Spleen (tissue), 11 donors: ENCODE measurements around the gene MYO1B. TPM values are rescaled to one million over a fixed set of nuclear protein-coding genes. Genes with fewer than 3 reads are reported as not detected.

Experiments
- DNase-seq: peaks from one replicate; pipeline ENCODE4 v3.0.0-alpha.2; 2020
- H3K27ac ChIP-seq, 8 donors: fragments of 200-600 bp; sonication (generic) in 7 of 8; 1 replicate in 4 of 8; 2 replicates in 4 of 8; pipeline versions ENCODE4 v1.5.0 to v1.8.0; 2016 to 2021; ENCODE audit warnings: inconsistent platforms in 4 of 8, mild to moderate bottlenecking in 4 of 8, moderate library complexity in 1 of 8
- H3K27me3 ChIP-seq, 7 donors: fragments of 200-600 bp; sonication (generic) in 6 of 7; replicated peaks in 1 of 7; 1 replicate in 4 of 7; 2 replicates in 3 of 7; pipeline versions ENCODE4 v1.5.0 to v1.8.0; 2016 to 2021; ENCODE audit warnings: inconsistent platforms in 3 of 7, mild to moderate bottlenecking in 1 of 7
- H3K36me3 ChIP-seq, 6 donors: fragments of 200-600 bp; sonication (generic) in 5 of 6; 1 replicate in 4 of 6; 2 replicates in 2 of 6; pipeline versions ENCODE4 v1.5.0 to v1.8.0; 2016 to 2021; ENCODE audit warnings: inconsistent platforms in 2 of 6
- H3K4me1 ChIP-seq, 6 donors: fragments of 200-600 bp; sonication (generic) in 5 of 6; 1 replicate in 3 of 6; 2 replicates in 3 of 6; pipeline versions ENCODE4 v1.5.0 to v1.8.0; 2016 to 2021; ENCODE audit warnings: inconsistent platforms in 3 of 6
- H3K4me3 ChIP-seq, 8 donors: fragments of 200-600 bp; sonication (generic) in 7 of 8; 1 replicate in 4 of 8; 2 replicates in 4 of 8; pipeline versions ENCODE4 v1.5.0 to v1.8.0; 2016 to 2021; ENCODE audit warnings: inconsistent platforms in 4 of 8, mild to moderate bottlenecking in 4 of 8, moderate library complexity in 2 of 8
- H3K9me3 ChIP-seq, 8 donors: fragments of 200-600 bp; sonication (generic) in 7 of 8; 1 replicate in 4 of 8; 2 replicates in 4 of 8; pipeline versions ENCODE4 v1.5.0 to v1.8.0; 2016 to 2021; ENCODE audit warnings: inconsistent platforms in 4 of 8
- CTCF ChIP-seq, 11 experiments: fragments of 200-600 bp in 7 of 11; fragments of 450-650 bp in 4 of 11; sonication (generic) in 4 of 11; IDR thresholded peaks in 8 of 11; conservative IDR thresholded peaks in 3 of 11; 1 replicate in 7 of 11; 2 replicates in 4 of 11; pipeline versions ENCODE4 v1.4.0 to v1.8.0; 2016 to 2021; ENCODE audit warnings: antibody characterized with exemption in 11 of 11, inconsistent platforms in 4 of 11, mild to moderate bottlenecking in 1 of 11
- POLR2A ChIP-seq, 3 donors: fragments of 450-650 bp; IDR thresholded peaks; one replicate each; pipeline ENCODE4 v1.5.1; 2017; ENCODE audit warnings: antibody characterized with exemption in 3 of 3, mild to moderate bottlenecking in 1 of 3
- POLR2AphosphoS5 ChIP-seq, 3 donors: sonication (generic); formaldehyde crosslinking; IDR thresholded peaks; one replicate each; pipeline ENCODE4 v1.5.1; 2017; ENCODE audit warnings: antibody characterized with exemption in 3 of 3
- WGBS, 5 donors: extraction: QIAGEN DNeasy Blood & Tissue Kit in 3 of 5; methylation state at CpG; one replicate each; pipeline versions ENCODE4 v1.1.5 to v1.1.7; 2013 to 2018; 5-methylcytosine and 5-hydroxymethylcytosine counted together
- intact Hi-C: fragments of 100-400 bp; cut with DNase I; formaldehyde crosslinking; loops from one replicate; pipeline ENCODE4 v1.15.0; 2023; ENCODE audit warnings: low total_unique reads
- polyA plus RNA-seq, 3 donors: library from polyadenylated mRNA; stranded (reverse); fragments of 200-250 nt; gene quantifications; one replicate each; pipeline ENCODE4 v1.2.1, GENCODE V29; 2013
- total RNA-seq, 7 donors: library from RNA; depleted of rRNA in 3 of 7; stranded (reverse); fragments of >200 nt in 3 of 7; fragmentation: NEBNext Ultra II Directional in 4 of 7; extraction: Animal tissue kit (Norgen Biotek cat#: 25700) in 4 of 7; gene quantifications; one replicate each; pipeline versions ENCODE4 v1.1.0 to v1.2.1, GENCODE V29; 2016 to 2021
- donor health status: healthy with polysubstance abuse.
- donor health status: DM: no; HTN: no; CAD: no; lungs with moderate emphysema.
- donor health status: DM: no; HTN: no; CAD: no.
- donor health status: Bipolar disorder and iron deficiency.
- donor health status: healthy.
- donor health status: DM: no; HTN: no; CAD: no.
- donor health status: DM: yes; HTN: yes; CAD: no.

MYO1B gene
- total and polyA plus RNA-seq, 10 donors: 5.3 to 25.8 (median 19.0) TPM

GRCh38 chr2:191411472-191411871, 166.3 kb downstream of the MYO1B start:
- TF ChIP-seq CTCF (IDR thresholded peaks at IDR 0.05 in 8 of 11, conservative IDR thresholded peaks at IDR 0.05 in 3 of 11) (no peak), POLR2A (IDR thresholded peaks at IDR 0.05) (no peak), POLR2AphosphoS5 (IDR thresholded peaks at IDR 0.05) (no peak)
- Histone ChIP-seq H3K4me1 (no peaks in the 10 kb centered on the region), H3K9me3 (no peaks in the 10 kb centered on the region), H3K36me3 (peaks cover 0 to 12% (median 2%) of the 10 kb centered on the region in 6 donors), H3K4me3 (no peak overlapping the region), H3K27me3 (no peaks in the 10 kb centered on the region), H3K27ac (no peak overlapping the region)
- 59 to 73% (median 68%) methylated on average over 5 of the region's 5 CpGs for WGBS, 5 donors
- DNase-seq: no peak
- intact Hi-C loops: no loop called here

- Histone ChIP-seq H3K9me3 (no peaks in the 10 kb centered on the region), H3K27ac (no peak overlapping the region), H3K36me3 (peaks cover 0 to 12% (median 2%) of the 10 kb centered on the region in 6 donors), H3K4me3 (no peak overlapping the region), H3K27me3 (no peaks in the 10 kb centered on the region), H3K4me1 (no peaks in the 10 kb centered on the region)
- intact Hi-C loops: no loop called here
- TF ChIP-seq POLR2A (IDR thresholded peaks at IDR 0.05): no peak
- TF ChIP-seq POLR2AphosphoS5 (IDR thresholded peaks at IDR 0.05): no peak
- no peak for TF ChIP-seq CTCF (IDR thresholded peaks at IDR 0.05 in 8 of 11, conservative IDR thresholded peaks at IDR 0.05 in 3 of 11)
- 69 to 75% (median 73%) methylated on average over 2 of the region's 2 CpGs for WGBS, 5 donors
- no peak for DNase-seq
These were observed 167.1 kb downstream of the MYO1B start for GRCh38 chr2:191412353-191412752.

- no peaks in the 10 kb centered on the region for H3K4me1 ChIP-seq
- H3K4me3 ChIP-seq: no peak overlapping the region
- H3K27me3 ChIP-seq: no peaks in the 10 kb centered on the region
- peaks cover 0 to 9% (median 0%) of the 10 kb centered on the region in 6 donors for H3K36me3 ChIP-seq
- no peak for DNase-seq
- intact Hi-C loops: no loop called here
- H3K27ac ChIP-seq: no peak overlapping the region
- TF ChIP-seq CTCF (IDR thresholded peaks at IDR 0.05 in 8 of 11, conservative IDR thresholded peaks at IDR 0.05 in 3 of 11) (no peak), POLR2A (IDR thresholded peaks at IDR 0.05) (no peak), POLR2AphosphoS5 (IDR thresholded peaks at IDR 0.05) (no peak)
- no peaks in the 10 kb centered on the region for H3K9me3 ChIP-seq
These were observed 169.9 kb downstream of the MYO1B start for GRCh38 chr2:191415101-191415500.

GRCh38 chr2:191415858-191416257, 170.7 kb downstream of the MYO1B start:
- Histone ChIP-seq H3K27ac (no peak overlapping the region), H3K4me1 (no peaks in the 10 kb centered on the region), H3K9me3 (no peaks in the 10 kb centered on the region), H3K36me3 (peaks cover 0 to 9% (median 0%) of the 10 kb centered on the region in 6 donors), H3K4me3 (no peak overlapping the region), H3K27me3 (no peaks in the 10 kb centered on the region)
- intact Hi-C loops: no loop called here
- no peak for DNase-seq
- TF ChIP-seq POLR2AphosphoS5 (IDR thresholded peaks at IDR 0.05) (no peak), CTCF (IDR thresholded peaks at IDR 0.05 in 8 of 11, conservative IDR thresholded peaks at IDR 0.05 in 3 of 11) (no peak), POLR2A (IDR thresholded peaks at IDR 0.05) (no peak)
- 95 to 98% (median 97%) methylated on average over 5 of the region's 5 CpGs for WGBS, 5 donors
